Measurements from ENCODE around the gene PYDC2.

PYDC2 gene

GRCh38 chr3:191431160-191431822 is 29.7 kb upstream of the PYDC2 start:
- DNase-seq: no peak
- TF ChIP-seq, protein P1, sequence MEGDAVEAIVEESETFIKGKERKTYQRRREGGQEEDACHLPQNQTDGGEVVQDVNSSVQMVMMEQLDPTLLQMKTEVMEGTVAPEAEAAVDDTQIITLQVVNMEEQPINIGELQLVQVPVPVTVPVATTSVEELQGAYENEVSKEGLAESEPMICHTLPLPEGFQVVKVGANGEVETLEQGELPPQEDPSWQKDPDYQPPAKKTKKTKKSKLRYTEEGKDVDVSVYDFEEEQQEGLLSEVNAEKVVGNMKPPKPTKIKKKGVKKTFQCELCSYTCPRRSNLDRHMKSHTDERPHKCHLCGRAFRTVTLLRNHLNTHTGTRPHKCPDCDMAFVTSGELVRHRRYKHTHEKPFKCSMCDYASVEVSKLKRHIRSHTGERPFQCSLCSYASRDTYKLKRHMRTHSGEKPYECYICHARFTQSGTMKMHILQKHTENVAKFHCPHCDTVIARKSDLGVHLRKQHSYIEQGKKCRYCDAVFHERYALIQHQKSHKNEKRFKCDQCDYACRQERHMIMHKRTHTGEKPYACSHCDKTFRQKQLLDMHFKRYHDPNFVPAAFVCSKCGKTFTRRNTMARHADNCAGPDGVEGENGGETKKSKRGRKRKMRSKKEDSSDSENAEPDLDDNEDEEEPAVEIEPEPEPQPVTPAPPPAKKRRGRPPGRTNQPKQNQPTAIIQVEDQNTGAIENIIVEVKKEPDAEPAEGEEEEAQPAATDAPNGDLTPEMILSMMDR (IDR thresholded peaks at IDR 0.05): no peak
- H3K27ac ChIP-seq: no peak overlapping the region

GRCh38 chr3:191432162-191432561 is 28.8 kb upstream of the PYDC2 start:
- intact Hi-C loops (cut with DNase I; ENCODE audit: low total_unique reads): no loop called here
- H3K4me3 ChIP-seq: no peak overlapping the region
- no peak overlapping the region for H3K27ac ChIP-seq
- no peaks in the 10 kb centered on the region for H3K4me1 ChIP-seq
- no peak for DNase-seq
- H3K27me3 ChIP-seq: no peaks in the 10 kb centered on the region
- H3K36me3 ChIP-seq: no peaks in the 10 kb centered on the region
- H3K9me3 ChIP-seq: no peaks in the 10 kb centered on the region
- TF ChIP-seq, protein P1 (IDR thresholded peaks at IDR 0.05): no peak

More at GRCh38 chr3:191431160-191431822, 29.7 kb upstream of the PYDC2 start:
- Histone ChIP-seq H3K4me3 (no peak overlapping the region), H3K27me3 (no peaks in the 10 kb centered on the region), H3K4me1 (no peaks in the 10 kb centered on the region), H3K36me3 (no peaks in the 10 kb centered on the region), H3K9me3 (no peaks in the 10 kb centered on the region)
- intact Hi-C loops (cut with DNase I; ENCODE audit: low total_unique reads): no loop called here

DNA sequence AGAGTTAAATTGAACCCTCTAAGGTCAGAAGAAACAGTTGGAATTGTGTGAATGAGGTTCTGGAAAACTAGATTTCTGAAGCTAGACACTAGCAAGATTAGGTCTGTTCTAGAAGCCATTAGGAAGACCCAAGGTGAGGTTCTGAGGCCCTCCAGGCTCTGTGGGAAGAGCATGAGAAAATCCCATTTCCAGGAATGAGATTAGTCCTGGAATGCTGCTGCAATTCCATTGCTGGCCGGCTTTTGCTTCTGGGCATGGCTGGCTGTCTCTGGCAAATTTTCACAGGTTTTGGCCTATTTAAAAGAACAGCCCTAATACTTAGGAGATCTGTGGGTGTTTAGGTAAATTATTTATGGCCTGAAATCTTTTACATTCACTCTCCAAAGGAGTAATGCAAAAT is 26.9 kb upstream of the PYDC2 start:
- H3K4me1 ChIP-seq: no peaks in the 10 kb centered on the region
- H3K27ac ChIP-seq: no peak overlapping the region
- no peaks in the 10 kb centered on the region for H3K27me3 ChIP-seq
- H3K9me3 ChIP-seq: no peaks in the 10 kb centered on the region
- H3K36me3 ChIP-seq: no peaks in the 10 kb centered on the region
- TF ChIP-seq, protein P1 (IDR thresholded peaks at IDR 0.05): no peak
- intact Hi-C loops (cut with DNase I; ENCODE audit: low total_unique reads): no loop called here
- no peak overlapping the region for H3K4me3 ChIP-seq
- no peak for DNase-seq

- DNase-seq: no peak
- Histone ChIP-seq H3K4me1 (no peaks in the 10 kb centered on the region), H3K36me3 (no peaks in the 10 kb centered on the region), H3K27me3 (no peaks in the 10 kb centered on the region), H3K9me3 (no peaks in the 10 kb centered on the region), H3K4me3 (no peak overlapping the region), H3K27ac (no peak overlapping the region)
- intact Hi-C loops (cut with DNase I; ENCODE audit: low total_unique reads): no loop called here
- TF ChIP-seq, protein P1 (IDR thresholded peaks at IDR 0.05): no peak
Observed at GRCh38 chr3:191435981-191436380, 25.0 kb upstream of the PYDC2 start.

GRCh38 chr3:191438150-191438814 is 22.7 kb upstream of the PYDC2 start:
- no peaks in the 10 kb centered on the region for H3K4me1 ChIP-seq
- no peaks in the 10 kb centered on the region for H3K9me3 ChIP-seq
- no peaks in the 10 kb centered on the region for H3K36me3 ChIP-seq
- no peak for DNase-seq
- H3K27me3 ChIP-seq: no peaks in the 10 kb centered on the region
- TF ChIP-seq, protein P1 (IDR thresholded peaks at IDR 0.05): no peak
- intact Hi-C loops (cut with DNase I; ENCODE audit: low total_unique reads): no loop called here
- no peak overlapping the region for H3K4me3 ChIP-seq
- H3K27ac ChIP-seq: no peak overlapping the region
